ENCODE measurements around the gene RNF223. TPM values are rescaled to one million over a fixed set of nuclear protein-coding genes. Genes with fewer than 3 reads are reported as not detected.
"Not testable (repeated sequence)": the region's sequence is repeated elsewhere in the genome, so short reads cannot be mapped to it uniquely, and the experiment has no call there.

Gene RNF223
- total RNA-seq, 4 donors from 2014 or later: not detected

- DNase-seq (ENCODE audit: low spot score) (no peak), ATAC-seq (ENCODE audit: low FRiP score) (no peak)
- no peak for TF ChIP-seq CTCF (IDR thresholded peaks at IDR 0.05)
Measured at GRCh38 chr1:1081311-1082238, 7.5 kb upstream of the RNF223 start.

GRCh38 chr1:1080951-1081310 is 6.8 kb upstream of the RNF223 start:
- ATAC-seq (ENCODE audit: low FRiP score) (no peak), DNase-seq (ENCODE audit: low spot score) (no peak)
- no peak for TF ChIP-seq CTCF (IDR thresholded peaks at IDR 0.05)

GRCh38 chr1:1080122-1080757 is 6.1 kb upstream of the RNF223 start:
- peak; percentile 47 for ATAC-seq (ENCODE audit: low FRiP score)
- no peak for TF ChIP-seq CTCF (IDR thresholded peaks at IDR 0.05)
- DNase-seq (ENCODE audit: low spot score): no peak

GRCh38 chr1:1079408-1080121 is 5.5 kb upstream of the RNF223 start:
- DNase-seq (ENCODE audit: low spot score) (no peak), ATAC-seq (ENCODE audit: low FRiP score) (peak; percentile 81)
- no peak for TF ChIP-seq CTCF (IDR thresholded peaks at IDR 0.05)

GRCh38 chr1:1077396-1077795 is 3.3 kb upstream of the RNF223 start:
- not testable (repeated sequence) for ATAC-seq (ENCODE audit: low FRiP score); DNase-seq (ENCODE audit: low spot score)

- ATAC-seq (ENCODE audit: low FRiP score) (no peak), DNase-seq (ENCODE audit: low spot score) (no peak)
- TF ChIP-seq CTCF (IDR thresholded peaks at IDR 0.05): no peak
Measured at GRCh38 chr1:1075148-1075935, 1.2 kb upstream of the RNF223 start.
